ENCODE measurements around the gene B3GALT6.

The B3GALT6 gene

DNA sequence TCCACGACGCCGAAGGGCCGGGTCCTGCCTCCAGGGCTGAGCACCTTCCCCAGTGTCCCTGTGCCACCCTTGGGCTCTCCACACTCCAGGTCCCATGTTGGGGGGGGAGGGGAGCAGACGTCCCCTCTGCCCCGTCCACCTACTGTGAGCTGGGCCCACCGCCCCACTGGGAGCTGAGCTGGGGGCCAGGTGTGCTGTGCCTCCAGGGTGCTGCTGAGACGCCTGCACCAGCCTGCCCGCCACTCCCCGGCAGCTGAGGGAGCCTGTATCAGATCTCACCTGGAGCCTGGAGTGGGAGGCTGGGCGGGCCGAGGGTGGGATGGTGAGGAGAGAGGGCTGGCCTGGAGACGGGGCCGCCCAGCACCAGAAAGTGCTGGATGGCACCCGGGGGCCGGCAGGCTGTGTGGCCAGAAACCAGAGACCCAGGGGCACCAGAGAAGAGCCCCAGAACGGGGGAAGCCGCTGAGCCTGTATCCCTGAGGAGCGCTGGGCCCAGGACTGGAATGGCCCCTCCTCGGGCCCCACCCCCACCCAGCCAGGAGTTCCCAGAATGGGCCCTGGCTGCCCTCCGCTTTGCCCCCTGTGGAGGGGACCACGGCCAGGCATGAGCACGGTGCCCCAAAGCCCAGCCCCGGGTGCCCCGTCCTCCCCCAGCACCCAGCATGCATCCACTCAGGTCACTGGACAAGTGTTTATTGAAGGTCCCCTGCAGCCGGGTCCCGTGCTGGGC lies 29.0 kb upstream of the B3GALT6 start:
- no peak for DNase-seq

DNA sequence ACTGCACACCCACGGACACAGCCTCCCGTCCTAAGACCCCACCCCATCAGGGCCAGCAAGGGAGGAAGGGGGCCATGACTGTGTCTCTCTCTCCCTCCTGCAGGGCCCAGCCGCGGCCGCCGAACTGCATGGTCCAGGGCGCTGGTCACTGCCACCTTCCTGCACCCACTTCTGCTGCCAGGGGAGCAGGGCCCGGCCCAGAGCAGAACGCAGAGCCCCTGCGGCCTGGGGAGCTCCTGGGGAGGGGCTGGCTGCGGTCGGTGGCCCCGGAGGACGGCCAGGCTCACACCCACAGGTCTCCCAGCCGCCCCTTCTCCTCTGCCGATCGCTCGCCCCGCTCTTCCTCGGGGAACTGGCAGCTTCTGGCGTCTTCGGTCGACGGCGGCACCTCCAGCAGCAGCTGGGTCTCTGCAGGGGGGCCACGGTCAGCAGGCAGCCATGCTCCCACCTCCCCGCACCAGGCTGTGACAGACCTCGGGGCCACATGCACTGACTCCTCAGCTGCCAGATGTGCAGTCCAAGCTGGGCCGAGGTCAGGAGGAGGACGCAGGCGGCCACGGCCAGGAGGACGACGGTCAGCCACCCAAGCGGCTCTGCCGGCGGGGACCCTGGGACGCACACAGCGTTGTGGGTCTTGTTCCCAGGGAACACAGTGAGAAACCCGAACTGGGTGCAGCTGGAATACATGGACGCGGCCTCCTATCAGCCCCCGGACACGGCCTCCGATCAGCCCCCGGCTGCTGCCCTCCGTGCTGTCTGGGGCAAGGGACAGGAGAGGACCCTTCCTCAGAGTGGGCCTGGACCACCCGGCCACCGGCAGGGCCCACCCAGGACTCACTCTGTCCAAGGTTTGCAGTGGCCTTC lies 28.2 kb upstream of the B3GALT6 start:
- DNase-seq, result no peak

DNA sequence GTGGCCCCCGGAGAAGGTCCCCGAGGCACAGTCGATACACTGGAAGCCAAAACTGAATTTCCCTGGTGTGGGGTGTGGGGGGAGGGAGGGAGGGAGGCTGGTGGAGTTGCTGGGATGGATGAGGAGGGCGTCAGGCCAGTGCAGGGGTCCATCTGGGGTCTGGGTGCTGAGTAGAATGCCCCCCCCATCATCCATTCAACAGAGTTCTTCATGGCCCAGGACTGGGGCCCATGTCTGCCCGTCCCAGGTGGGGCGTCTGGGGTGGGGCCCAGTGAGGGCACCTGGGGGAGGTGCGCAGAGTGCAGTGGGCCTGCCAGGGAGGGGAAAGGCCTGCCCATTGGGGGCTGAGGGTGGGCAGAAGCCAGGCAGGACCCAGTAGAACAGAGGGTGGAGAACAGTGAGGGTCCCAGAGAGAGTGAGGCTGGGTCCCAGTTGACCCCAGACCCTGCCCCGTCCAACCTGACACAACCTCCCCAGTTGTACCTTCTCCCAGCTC lies 27.6 kb upstream of the B3GALT6 start:
- DNase-seq, result no peak

DNA sequence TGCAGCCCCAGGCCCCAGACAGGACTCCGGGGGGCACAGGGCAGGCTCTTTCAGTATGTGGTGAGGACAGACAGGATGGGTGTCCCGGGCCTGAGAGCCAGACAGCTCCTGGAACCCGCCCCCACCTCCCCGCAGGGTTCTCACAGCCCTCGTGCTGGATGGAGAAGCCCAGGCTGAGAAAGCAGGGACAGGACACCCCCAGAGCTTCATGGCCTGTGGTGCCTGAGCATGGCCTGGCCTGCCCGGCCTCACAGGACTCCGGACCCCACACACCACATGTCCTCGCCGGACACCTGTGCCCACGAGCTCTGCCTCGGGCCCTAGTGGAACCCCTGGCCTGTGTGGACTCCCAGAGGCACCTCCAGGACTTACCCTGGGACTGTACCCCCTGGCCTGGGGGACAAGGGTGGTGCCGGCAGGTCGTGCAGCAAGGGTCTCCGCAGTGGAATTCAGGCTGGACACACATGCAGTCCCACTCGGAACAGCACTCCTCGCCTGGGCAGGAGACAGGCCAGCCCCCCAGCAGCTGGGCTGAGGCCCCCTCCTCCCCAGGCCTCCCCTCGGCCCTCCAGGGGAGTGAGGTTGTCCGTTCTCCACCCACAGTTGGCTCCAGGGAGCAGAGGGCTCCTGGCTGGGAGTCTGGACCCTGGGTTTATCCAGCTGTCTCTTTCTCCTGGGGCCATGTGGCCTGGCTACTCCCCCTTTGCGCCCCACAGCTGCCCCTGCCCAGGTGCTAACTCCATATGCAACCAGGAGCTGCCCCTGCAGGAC lies 26.9 kb upstream of the B3GALT6 start:
- no peak for DNase-seq

DNA sequence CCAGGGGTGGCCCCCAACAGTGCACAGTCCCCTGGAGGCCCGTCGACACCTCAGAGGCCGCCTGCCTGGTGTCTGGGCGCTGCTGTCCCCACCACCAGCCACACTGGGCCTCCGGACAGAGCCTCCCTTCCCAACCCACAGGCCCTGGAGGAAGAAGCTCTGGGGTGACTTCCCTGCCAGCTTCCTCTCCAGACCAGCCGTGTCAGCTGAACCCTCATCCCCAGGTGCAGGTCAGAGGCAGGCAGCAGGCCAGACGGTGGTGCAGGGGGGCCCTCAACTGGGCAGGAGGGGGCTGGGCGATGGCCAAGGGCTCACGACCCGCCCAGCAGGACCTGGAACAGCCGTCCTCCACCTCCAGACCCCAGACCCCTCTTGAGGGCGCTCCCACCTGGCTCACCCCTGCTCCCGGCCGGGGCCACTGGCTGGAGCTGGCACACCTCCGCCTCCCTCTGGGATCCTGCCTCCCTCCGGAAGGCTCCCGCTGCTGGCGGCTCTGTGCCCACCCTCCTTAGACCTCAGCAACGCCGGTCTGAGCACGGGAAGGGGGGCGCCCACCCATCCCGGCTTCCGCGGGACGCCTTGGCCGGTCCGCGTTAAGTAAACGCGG lies 26.2 kb upstream of the B3GALT6 start:
- no peak for DNase-seq

DNA sequence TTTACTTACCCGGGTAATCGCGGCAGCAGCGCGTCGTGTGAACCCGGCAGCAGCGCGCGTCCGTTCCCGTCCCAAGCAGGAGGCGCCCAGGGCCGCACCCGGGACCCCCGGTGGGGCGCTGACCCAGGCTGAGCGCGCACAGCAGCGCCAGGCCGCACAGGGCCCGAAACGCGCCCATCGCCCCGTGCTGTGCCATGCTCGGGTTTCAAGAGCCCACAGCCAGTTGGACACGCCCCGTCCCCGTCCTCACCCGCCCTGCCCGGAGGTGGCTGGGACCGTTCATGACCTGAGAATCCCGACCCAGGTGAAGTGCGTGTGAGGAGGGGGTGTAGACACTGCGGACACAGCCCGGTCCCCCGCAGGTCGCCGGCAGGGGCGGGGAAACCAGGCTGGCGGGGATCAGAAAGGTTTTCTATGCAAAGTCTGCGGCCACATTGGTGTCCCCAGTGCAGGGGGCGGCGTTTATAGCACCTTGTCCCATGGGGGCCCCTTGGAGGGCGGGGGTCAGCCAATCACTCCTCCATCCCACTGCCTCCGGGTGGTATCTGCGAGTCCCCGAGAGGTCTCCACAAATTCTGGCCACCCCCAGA lies 25.6 kb upstream of the B3GALT6 start, which contains the start of gene TNFRSF18:
Gene TNFRSF18 (minus strand): TSS at position 217 of the 590 bp plus-strand sequence. CDS start 21 bp downstream, at position 196.
- DNase-seq, result peak in 1 of 2 experiments; percentile 81

DNA sequence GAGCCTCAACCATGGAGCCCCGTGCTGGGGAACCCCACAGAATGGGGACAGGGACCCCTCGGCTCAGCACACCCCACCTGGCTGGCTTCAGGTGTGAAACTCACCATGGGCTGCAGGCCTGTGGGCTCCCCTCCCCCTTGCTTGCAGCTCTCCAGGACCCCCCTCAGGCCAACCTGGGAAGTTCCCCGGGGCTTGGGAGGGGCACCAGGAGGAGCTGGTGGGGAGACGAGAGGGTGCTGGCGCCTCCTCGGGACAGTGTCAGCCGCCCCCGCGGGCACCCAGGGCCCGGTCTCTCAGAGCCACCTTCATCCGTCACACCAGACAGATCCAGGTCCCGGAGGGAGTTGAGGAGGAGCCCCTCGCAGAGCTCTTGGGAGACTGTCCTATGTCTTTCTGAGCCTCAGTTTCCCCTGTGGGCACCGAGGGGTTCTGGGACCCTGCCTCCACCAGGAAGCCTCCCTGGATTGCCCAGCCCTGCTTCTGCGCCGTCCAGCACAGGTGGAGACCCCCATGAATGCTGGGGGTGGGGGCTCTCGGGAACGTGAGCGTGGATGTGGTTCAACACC lies 25.0 kb upstream of the B3GALT6 start:
- DNase-seq, result peak in 1 of 2 experiments; percentile 53

DNA sequence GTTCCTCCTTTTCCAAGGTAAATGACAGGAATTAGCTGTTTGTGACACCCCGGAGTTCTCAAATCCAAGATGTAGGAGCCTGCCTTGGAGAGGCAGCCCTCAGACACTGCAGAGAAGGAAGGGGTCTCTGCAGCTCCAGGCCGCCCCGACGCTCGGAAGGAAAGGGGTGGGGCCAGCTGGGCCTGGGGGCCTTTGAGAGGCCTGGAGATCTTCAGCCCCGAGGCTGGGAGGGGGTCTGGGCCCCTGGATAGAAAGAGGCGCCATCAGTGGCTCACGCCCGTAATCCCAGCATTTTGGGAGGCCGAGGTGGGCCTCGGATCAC lies 24.5 kb upstream of the B3GALT6 start:
- no peak for DNase-seq

DNA sequence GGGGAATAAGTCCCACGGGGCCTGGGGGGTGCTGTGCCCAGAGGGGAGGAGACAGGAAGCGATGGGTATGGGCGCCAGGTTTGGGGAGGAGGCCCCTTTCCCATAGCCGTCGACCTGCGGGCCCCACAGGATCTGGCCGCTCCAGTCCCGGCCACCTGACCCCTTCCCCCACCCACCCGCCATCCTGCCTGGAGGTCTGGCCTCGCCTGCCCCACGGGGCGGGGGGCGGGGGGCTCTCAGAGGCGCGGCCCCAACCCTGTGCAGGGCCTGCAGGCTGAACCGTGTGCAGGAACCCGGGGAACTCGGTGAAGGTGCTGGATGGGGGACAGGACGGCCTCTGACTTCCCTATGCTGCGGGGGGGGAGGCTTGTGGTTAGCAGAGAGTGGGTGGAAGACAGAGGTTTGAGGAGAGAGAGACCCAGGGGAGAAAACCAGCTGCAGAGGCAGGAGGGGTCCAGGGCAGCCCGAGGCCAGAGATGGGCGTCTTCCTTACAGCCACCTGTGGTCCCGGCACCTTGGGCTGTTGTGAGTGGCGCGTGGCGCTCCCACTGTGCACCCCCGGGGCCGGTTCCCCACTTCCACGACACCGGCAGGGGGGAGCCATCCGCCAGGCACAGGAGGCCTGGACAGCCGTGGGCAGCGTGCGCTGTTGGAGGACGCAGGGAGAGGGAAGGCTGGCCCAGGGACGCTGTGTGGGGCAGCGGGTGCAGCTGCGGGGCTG lies 23.2 kb upstream of the B3GALT6 start:
- DNase-seq, result no peak

DNA sequence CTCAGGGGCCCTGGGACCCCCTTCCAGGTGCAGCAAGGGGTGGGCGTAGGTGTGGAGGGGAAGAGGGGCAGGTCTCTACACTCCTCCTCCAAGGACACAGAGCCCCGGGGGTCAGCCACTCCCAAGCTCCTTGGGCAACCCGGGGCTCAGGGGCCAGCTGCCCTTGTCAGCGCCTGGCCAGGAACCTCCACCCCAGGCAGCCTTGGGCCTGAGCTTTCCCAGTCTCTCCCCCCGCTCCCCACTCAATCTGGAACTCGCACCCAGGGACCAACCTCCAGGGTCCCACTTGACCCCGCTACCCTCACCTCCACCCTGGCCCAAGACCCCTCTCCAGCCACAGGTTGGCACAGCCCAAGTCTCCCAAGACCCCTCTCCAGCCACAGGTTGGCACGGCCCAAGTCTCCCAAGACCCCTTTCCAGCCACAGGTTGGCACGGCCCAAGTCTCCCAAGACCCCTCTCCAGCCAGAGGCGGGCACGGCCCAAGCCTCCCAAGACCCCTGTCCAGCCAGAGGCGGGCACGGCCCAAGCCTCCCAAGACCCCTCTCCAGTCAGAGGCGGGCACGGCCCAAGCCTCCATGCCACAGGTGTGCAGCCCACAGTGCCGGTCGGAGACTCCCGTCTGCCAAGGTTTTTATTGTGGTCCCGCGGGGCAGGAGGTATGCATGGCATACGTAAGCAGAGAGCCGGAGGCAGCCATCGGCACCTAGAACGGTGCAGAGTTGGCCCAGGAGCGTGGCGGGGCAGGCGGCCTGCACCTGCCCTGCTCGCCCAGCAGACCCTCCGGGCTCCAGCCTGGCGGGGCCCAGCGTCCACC lies 21.1 kb upstream of the B3GALT6 start:
- no peak for DNase-seq

DNA sequence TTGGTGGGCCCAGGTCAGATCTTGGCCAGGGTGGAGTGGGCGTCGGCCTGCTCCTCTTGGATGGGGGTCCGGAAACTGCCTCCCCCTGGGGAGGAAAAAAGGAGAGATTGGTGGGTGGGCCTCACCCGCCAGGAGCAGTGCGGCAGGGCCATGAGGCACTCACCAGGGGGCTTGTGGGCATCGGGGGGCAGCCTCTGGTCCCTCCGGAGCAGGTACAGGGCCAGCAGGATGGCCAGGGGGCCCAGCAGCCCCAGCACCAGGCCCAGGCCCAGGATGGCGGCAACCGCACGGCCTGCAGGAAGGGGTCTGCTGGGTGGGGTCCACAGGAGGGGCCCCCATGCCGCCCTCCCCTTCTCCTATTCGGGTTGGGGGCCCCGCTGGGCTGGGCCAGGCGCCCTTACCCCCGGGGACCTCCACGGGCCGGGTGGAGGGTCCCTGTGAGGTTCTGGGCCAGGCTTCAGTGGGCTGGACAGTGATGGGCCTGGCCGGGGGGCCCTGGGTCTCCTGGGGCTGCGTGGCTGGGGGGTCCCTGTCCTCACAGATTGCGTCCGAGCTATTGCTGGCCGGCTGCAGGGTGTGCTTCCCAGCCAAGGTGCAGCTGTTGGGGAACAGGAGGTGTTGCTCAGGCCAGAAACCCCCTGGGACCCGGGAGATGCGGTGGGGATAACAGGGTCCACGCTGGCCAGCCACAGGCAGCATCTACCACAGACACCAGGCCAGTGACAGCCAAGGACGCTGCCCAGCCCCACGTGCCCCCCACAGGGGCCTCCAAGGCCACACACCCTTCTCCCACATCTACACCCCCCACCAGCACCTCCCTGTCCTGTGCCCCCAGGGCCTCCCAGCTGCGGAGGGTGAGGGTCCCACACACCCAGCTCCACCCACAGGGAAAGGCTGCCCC lies 20.2 kb upstream of the B3GALT6 start:
- DNase-seq, result no peak

DNA sequence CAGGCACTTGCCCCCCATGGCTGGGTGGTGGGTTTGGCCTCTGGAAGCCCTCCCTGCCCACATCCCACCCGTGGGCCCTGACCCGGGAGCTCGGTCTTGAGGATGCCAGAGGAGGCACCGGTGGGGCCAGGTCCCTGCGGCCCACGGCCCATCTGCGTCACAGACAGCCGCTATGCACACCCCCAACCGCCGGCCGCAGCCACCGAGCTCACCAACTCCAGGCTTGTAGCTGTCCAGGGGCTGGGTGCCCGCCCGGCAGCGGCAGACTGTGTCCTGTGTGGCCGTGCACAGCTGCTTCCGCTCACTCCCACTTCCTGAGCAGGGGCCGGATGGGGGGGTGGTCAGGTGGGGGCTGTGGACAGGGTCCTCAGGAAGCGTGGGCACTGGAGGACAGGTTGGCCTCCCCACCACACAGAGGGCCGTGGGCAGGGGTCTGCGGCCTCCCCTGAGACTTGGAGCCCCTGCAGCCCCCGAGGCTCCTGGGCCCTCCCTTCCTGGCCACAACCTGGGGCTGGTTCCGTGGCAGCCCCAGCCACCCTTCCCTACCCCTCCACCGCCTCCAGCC lies 19.2 kb upstream of the B3GALT6 start:
- no peak for DNase-seq

DNA sequence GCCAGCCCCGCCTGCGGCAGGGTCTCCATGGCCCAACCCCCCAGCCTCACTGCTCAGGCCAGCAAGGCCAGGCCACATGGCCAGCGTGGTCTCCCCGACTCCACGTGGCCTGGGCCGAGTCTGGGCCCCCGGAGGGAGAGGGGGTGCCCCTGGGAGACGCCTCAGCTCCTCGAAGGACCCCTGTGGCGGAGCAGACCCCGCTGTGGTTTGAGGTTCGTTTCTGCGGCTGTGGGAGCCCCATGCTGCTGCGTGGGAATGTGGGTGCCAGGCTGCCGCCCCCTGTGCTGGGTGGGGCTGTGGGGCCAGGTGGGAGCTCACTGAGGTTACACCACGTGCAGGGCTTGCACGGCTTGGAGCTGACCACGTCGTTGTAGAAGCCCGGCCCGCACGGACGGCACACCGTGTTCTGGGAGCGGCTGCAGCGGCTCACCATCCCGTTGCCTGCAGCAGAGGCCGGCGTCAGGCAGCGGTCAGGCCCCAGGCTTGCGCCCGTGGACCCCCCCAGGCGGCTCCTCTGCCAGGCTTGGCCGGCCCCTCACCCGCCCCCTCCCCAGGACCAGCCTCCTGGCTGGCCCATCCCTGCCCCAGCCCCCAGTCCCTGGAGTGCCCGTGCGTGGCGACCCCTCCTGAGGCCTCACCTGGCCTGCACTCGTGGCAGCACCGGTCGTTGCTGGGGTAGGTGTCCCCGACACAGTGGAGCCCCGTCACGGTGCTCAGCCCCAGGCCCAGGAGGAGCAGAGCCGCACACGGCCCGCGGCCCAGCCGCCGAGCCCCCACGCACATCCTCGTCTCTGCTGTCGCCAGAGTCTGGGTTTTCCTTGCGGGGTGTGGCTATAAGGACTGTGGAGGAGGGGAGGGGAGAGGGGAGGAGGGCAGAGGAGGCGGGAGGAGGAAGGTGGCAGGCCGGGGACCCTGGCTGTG lies 18.4 kb upstream of the B3GALT6 start, which contains the start of gene TNFRSF4:
Gene TNFRSF4 (minus strand): TSS at position 809 of the 921 bp plus-strand sequence. CDS start 26 bp downstream, at position 783.
- no peak for DNase-seq

DNA sequence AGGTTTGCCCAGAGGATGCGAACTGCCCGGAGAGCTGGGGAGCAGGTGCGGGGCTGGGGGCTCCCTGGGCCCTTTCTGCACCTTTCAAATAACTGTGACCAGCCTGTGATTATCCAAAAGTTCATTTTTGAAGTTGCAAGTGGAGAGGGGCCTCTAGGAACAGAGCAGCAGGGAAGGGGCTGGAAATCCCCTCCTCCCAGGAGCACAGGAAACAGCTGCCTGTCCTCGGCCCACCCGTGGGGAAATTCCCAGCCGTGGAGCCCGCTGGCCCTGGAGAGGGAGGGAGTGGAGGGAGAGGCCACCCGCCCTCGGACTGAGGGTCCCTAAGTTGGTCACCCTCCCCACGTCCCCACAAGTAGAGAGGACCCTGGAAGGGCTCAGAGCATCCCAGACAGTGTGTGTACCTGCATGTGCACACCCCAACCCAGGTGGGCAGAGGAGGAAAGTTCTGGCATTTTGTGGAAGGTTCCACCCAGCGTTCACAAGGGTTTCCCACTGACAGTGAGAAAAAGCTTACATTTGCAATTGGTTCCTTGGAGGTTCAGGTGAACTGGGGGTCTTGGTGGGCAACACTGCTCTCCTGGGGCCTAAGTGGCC lies 16.9 kb upstream of the B3GALT6 start:
- no peak for DNase-seq

DNA sequence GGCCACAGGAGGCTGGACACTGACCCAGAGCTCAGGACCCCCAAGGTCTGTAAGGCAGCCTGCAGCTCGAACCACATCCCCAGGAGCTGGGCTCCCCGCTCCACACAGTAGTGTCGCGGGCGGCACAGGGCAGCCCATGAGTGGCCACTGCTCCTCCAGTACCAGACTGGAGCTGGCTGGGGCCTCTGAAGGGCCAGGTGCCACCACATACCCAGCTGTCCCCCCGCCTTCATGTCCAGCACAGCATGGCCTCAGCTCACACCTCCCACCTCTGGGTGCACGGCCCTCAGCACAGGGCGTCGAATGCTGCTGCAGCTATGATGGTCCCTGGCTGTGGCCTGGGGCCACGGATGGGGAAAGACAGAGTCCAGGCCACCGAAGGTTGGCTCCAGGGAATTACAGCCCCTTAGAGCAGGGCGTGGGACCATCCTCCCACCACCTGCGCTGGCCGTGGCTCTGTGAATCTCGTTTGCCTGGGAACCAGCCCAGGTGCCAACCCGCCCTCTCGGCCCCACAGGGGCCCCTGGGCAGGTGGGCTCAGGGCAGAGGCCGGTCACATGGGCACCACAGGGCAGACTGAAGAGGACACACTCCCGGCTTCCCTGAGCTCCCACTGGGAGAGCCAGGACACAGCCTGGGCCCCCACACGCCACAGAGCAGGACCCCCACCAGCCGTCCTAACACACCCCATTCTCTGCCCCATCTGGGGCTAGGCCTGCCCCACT lies 16.0 kb upstream of the B3GALT6 start:
- DNase-seq, result no peak
